Measurements from ENCODE around the gene CRYBA4. TPM values are rescaled to one million over a fixed set of nuclear protein-coding genes. Genes with fewer than 3 reads are reported as not detected.
A peak's percentile ranks its signal among the peaks of the same experiment; 100 is the strongest.

CRYBA4 gene
- total and polyA plus RNA-seq, 2 experiments from 2014 or later = 1.5 TPM; not detected in 1

GRCh38 chr22:26650722-26651421 is 29.1 kb downstream of the CRYBA4 start:
- H3K4me2 ChIP-seq = no peak overlapping the region
- H3K4me3 ChIP-seq = no peak overlapping the region
- Mint-ChIP-seq H3K27ac (no peak overlapping the region), H3K36me3 (ENCODE audit: low read depth) (no peaks in the 10 kb centered on the region), H3K4me1 (peaks cover 44% of the 10 kb centered on the region), H3K9me3 (no peaks in the 10 kb centered on the region; the same call in 2 of the 3 replicates), H3K27me3 (ENCODE audit: insufficient read depth, low read depth, poor library complexity) (peaks cover 18% of the 10 kb centered on the region), H3K4me3 (no peak overlapping the region)
- no peaks in the 10 kb centered on the region for H3K27me3 ChIP-seq (ENCODE audit: insufficient read depth)
- no peaks in the 10 kb centered on the region for H3K79me2 ChIP-seq (replicated peaks; ENCODE audit: insufficient read depth)
- H3K4me1 ChIP-seq (ENCODE audit: insufficient read depth) = peaks cover 45% of the 10 kb centered on the region
- no peaks in the 10 kb centered on the region for H4K20me1 ChIP-seq (replicated peaks; ENCODE audit: insufficient read depth)
- DNase-seq (ENCODE audit: low spot score) = no peak
- no peak for ATAC-seq
- H3F3A ChIP-seq (replicated peaks; ENCODE audit: low read depth) = peaks cover 5% of the 10 kb centered on the region; the same call in 1 of the 2 replicates
- H3K9me2 ChIP-seq (ENCODE audit: insufficient read depth) = no peaks in the 10 kb centered on the region
- no peaks in the 10 kb centered on the region for H3K36me3 ChIP-seq (ENCODE audit: insufficient read depth)
- TF ChIP-seq REST (IDR thresholded peaks at IDR 0.05; ENCODE audit: unreplicated experiment) (no peak), ETS1 (IDR thresholded peaks at IDR 0.05) (no peak)
- peak overlapping the region; percentile 28; the same call in 1 of the 2 replicates for H2AFZ ChIP-seq
- no peak overlapping the region for H3K27ac ChIP-seq (ENCODE audit: low read depth)

- Histone ChIP-seq H3K4me1 (ENCODE audit: insufficient read depth) (peaks cover 35% of the 10 kb centered on the region), H3K36me3 (ENCODE audit: insufficient read depth) (no peaks in the 10 kb centered on the region), H3K27ac (ENCODE audit: low read depth) (no peak overlapping the region), H3F3A (replicated peaks; ENCODE audit: low read depth) (peaks cover 5% of the 10 kb centered on the region; the same call in 1 of the 2 replicates), H3K4me2 (no peak overlapping the region), H4K20me1 (replicated peaks; ENCODE audit: insufficient read depth) (no peaks in the 10 kb centered on the region), H3K27me3 (ENCODE audit: insufficient read depth) (peaks cover 4% of the 10 kb centered on the region), H3K79me2 (replicated peaks; ENCODE audit: insufficient read depth) (no peaks in the 10 kb centered on the region), H2AFZ (peak overlapping the region; percentile 38; the same call in 1 of the 2 replicates), H3K9me2 (ENCODE audit: insufficient read depth) (no peaks in the 10 kb centered on the region), H3K4me3 (no peak overlapping the region)
- DNase-seq (ENCODE audit: low spot score) = no peak
- H3K27ac Mint-ChIP-seq = no peak overlapping the region
- H3K27me3 Mint-ChIP-seq (ENCODE audit: insufficient read depth, low read depth, poor library complexity) = peaks cover 12% of the 10 kb centered on the region
- H3K4me1 Mint-ChIP-seq = peaks cover 35% of the 10 kb centered on the region
- TF ChIP-seq POLR2AphosphoS5 (IDR thresholded peaks at IDR 0.05; ENCODE audit: low read depth) (no peak), REST (IDR thresholded peaks at IDR 0.05; ENCODE audit: unreplicated experiment) (no peak), ETS1 (IDR thresholded peaks at IDR 0.05) (no peak), ZNF331 (CRISPR knock-in tag; IDR thresholded peaks at IDR 0.05; ENCODE audit: low read depth) (no peak), JUNB (IDR thresholded peaks at IDR 0.05; ENCODE audit: unreplicated experiment) (no peak), EZH2phosphoT487 (IDR thresholded peaks at IDR 0.05; ENCODE audit: unreplicated experiment) (no peak), STAT1 (IDR thresholded peaks at IDR 0.05; ENCODE audit: unreplicated experiment) (no peak), CREB1 (CRISPR knock-in tag; IDR thresholded peaks at IDR 0.05; ENCODE audit: low read depth) (no peak)
- no peaks in the 10 kb centered on the region; the same call in 2 of the 3 replicates for H3K9me3 Mint-ChIP-seq
- no peak overlapping the region for H3K4me3 Mint-ChIP-seq
- no peaks in the 10 kb centered on the region for H3K36me3 Mint-ChIP-seq (ENCODE audit: low read depth)
- no peak for ATAC-seq
Measured at GRCh38 chr22:26651815-26652214, 30.1 kb downstream of the CRYBA4 start.

Data from GM23338 (cell line).